Neural crest cell (in vitro differentiated cells): ENCODE results near the gene SLC66A3. TPM values are rescaled to one million over a fixed set of nuclear protein-coding genes. Genes with fewer than 3 reads are reported as not detected.
"Not testable (repeated sequence)": the region's sequence is repeated elsewhere in the genome, so short reads cannot be mapped to it uniquely, and the experiment has no call there.

Source experiments
- DNase-seq: peaks from one replicate; pipeline ENCODE4 v3.0.0; 2021; ENCODE audit warnings: low read depth, mixed read lengths, low spot score
- H3K27ac Mint-ChIP-seq: one replicate; pipeline ENCODE4 v1.8.0; 2021; ENCODE audit warnings: mild to moderate bottlenecking, mixed read lengths; ENCODE audit not compliant: unreplicated experiment
- H3K27me3 Mint-ChIP-seq: 2 replicates; pipeline ENCODE4 v1.8.0; 2021; ENCODE audit warnings: low read depth, mild to moderate bottlenecking, mixed read lengths
- H3K36me3 Mint-ChIP-seq: 2 replicates; pipeline ENCODE4 v1.8.0; 2021; ENCODE audit warnings: low read depth, mild to moderate bottlenecking, mixed read lengths
- H3K4me1 Mint-ChIP-seq: 2 replicates; pipeline ENCODE4 v1.8.0; 2021; ENCODE audit warnings: mixed read lengths
- H3K4me3 Mint-ChIP-seq: one replicate; pipeline ENCODE4 v1.8.0; 2021; ENCODE audit warnings: mild to moderate bottlenecking, mixed read lengths
- H3K9me3 Mint-ChIP-seq: 2 replicates; pipeline ENCODE4 v1.8.0; 2021; ENCODE audit warnings: mixed read lengths
- CTCF ChIP-seq: fragments of 200-600 bp; sonication (generic); conservative IDR thresholded peaks from 2 replicates; pipeline ENCODE4 v1.5.0; 2021; ENCODE audit warnings: antibody characterized with exemption, mild to moderate bottlenecking
- total RNA-seq: library from RNA; stranded (reverse); gene quantifications from 2 replicates; pipeline ENCODE4 v1.2.1, GENCODE V29; 2021

SLC66A3 gene
- total RNA-seq, 1 donor from 2014 or later = 5.1 TPM

DNA sequence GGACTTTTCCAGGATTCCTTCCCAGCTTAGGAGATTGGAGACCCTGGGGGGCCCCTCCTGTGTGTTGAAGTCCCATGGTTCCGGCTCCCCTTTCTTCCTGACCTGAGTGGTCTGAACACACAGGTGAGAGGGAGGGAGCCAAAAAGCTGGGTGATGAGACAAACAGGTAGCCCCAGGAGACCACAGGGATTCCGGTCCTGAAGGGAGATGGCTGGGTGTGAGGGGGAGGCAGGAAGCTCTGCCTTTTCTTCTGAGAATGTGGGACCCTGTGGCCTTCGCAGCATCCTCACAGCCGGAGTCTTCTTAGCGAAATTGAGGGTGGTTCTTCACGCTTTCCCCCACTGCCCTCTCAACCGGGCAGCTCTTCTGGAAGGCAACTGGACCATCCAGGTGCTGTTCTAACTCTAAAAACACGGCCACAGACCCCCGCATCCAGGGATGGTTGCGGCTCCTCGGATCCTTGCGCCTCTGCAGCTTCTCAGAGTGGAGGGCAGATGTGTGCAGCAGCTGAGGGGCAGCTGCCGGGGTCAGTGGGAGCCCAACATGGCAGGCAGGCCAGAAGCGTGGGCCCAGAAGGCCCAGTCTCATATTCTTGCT is 4.4 kb downstream of the SLC66A3 start:
- Mint-ChIP-seq H3K4me1 (peaks cover 18% of the 10 kb centered on the region), H3K4me3 (no peak overlapping the region), H3K27ac (no peak overlapping the region), H3K27me3 (peaks cover under 1% of the 10 kb centered on the region), H3K9me3 (no peaks in the 10 kb centered on the region), H3K36me3 (no peaks in the 10 kb centered on the region)
- no peak for TF ChIP-seq CTCF
- DNase-seq = no peak

DNA sequence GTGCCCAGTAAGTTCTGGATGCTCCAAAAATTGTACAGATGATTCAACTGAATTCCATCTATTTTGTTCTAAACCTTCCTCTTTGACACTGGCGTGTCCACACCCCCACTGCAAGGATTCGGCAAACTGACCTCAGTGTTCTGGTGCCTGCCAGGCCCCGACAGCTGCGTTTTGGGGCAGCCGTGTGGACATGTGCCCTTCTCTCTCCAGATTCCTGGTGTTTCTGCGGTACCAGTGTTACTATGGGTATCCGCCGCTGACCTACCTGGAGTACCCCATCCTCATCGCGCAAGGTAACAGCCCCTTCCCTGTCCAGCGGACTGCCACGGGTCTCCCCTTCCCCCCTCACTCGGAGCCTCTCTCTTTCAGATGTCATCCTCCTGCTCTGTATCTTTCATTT is 5.0 kb downstream of the SLC66A3 start:
- no peaks in the 10 kb centered on the region for H3K36me3 Mint-ChIP-seq
- TF ChIP-seq CTCF = no peak
- DNase-seq = no peak
- H3K4me1 Mint-ChIP-seq = peaks cover 18% of the 10 kb centered on the region
- no peaks in the 10 kb centered on the region for H3K9me3 Mint-ChIP-seq
- H3K27ac Mint-ChIP-seq = peak overlapping the region; percentile 37
- no peak overlapping the region for H3K4me3 Mint-ChIP-seq
- H3K27me3 Mint-ChIP-seq = no peaks in the 10 kb centered on the region

- Mint-ChIP-seq H3K4me1 (peaks cover 17% of the 10 kb centered on the region), H3K4me3 (no peak overlapping the region), H3K27ac (peak overlapping the region; percentile 62), H3K27me3 (no peaks in the 10 kb centered on the region), H3K36me3 (no peaks in the 10 kb centered on the region), H3K9me3 (no peaks in the 10 kb centered on the region)
- no peak for DNase-seq
- TF ChIP-seq CTCF = no peak
These were observed 5.6 kb downstream of the SLC66A3 start for GRCh38 chr2:11160731-11161455.

DNA sequence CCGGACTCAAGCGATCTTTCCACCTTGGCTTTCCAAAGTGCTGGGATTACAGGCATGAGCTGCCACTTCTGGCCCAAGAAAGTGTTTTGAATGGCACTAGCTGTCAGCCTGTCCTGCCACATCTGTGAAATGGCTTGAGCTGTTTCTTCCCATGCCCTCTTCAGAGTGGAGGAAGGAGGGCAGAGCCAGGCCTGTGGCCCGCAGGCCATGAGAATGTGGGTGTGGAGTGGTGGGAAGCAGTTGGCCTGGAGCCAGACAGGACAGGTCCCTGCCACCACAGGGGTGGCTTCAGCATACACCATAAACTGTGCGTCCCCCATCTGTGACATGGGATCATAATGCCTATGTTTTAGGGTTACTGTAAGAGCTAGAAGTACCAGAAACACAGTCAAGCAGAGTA is 6.5 kb downstream of the SLC66A3 start:
- Mint-ChIP-seq H3K36me3 (no peaks in the 10 kb centered on the region), H3K4me3 (no peak overlapping the region), H3K4me1 (peaks cover 14% of the 10 kb centered on the region), H3K9me3 (no peaks in the 10 kb centered on the region), H3K27me3 (no peaks in the 10 kb centered on the region), H3K27ac (no peak overlapping the region)
- no peak for TF ChIP-seq CTCF
- no peak for DNase-seq

GRCh38 chr2:11163439-11164317 is 8.4 kb downstream of the SLC66A3 start:
- Mint-ChIP-seq H3K4me1 (peaks cover 18% of the 10 kb centered on the region), H3K4me3 (no peak overlapping the region), H3K36me3 (no peaks in the 10 kb centered on the region), H3K27me3 (no peaks in the 10 kb centered on the region), H3K9me3 (no peaks in the 10 kb centered on the region), H3K27ac (no peak overlapping the region)
- TF ChIP-seq CTCF = no peak
- DNase-seq = no peak

DNA sequence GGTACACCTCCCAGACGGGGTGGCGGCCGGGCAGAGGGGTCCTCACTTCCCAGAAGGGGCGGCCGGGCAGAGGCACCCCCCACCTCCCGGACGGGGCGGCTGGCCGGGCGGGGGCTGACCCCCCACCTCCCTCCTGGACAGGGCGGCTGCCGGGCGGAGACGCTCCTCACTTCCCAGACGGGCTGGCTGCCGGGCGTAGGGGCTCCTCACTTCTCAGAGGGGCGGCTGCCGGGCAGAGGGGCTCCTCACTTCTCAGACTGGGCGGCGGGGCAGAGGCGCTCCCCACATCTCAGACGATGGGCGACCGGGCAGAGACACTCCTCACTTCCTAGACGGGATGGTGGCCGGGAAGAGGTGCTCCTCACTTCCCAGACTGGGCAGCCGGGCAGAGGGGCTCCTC is 9.8 kb downstream of the SLC66A3 start:
- not testable (repeated sequence) for H3K9me3 Mint-ChIP-seq, H3K36me3 Mint-ChIP-seq, DNase-seq, H3K4me3 Mint-ChIP-seq, H3K27ac Mint-ChIP-seq, H3K27me3 Mint-ChIP-seq
- H3K4me1 Mint-ChIP-seq = peaks cover 15% of the 10 kb centered on the region
